IPS-18c (cell line): ENCODE measurements around the gene NOSIP.

Experiments used
- H3K4me3 ChIP-seq: 2 replicates; pipeline ENCODE4 v1.7.0; 2013; ENCODE audit warnings: low read depth, mild to moderate bottlenecking, low read length, moderate library complexity; ENCODE audit not compliant: insufficient read depth
- H3K9me3 ChIP-seq: one replicate; pipeline ENCODE4 v1.6.1; 2013; ENCODE audit warnings: mild to moderate bottlenecking, low read length, moderate library complexity; ENCODE audit not compliant: control insufficient read depth, insufficient read depth

Gene NOSIP

DNA sequence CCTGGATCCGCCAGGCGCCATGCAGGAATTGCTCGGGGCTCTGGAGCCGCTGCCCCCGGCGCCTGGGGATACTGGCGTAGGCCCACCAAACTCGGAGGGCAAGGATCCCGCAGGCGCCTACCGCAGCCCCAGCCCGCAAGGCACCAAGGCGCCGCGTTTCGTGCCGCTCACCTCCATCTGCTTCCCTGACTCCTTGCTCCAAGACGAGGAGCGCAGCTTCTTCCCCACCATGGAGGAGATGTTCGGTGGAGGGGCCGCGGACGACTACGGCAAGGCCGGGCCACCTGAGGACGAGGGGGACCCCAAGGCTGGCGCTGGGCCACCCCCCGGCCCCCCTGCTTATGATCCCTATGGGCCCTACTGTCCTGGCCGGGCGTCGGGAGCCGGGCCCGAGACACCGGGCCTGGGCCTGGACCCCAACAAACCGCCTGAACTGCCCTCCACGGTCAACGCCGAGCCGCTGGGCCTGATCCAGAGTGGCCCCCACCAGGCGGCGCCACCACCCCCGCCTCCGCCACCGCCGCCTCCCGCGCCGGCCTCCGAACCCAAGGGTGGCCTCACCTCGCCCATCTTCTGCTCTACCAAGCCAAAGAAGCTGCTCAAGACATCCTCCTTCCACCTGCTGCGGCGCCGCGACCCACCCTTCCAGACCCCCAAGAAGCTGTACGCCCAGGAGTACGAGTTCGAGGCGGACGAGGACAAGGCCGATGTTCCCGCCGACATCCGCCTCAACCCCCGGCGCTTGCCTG, 16.8 kb upstream of the NOSIP start:
- Histone ChIP-seq H3K4me3 (no peak overlapping the region), H3K9me3 (no peaks in the 10 kb centered on the region)

DNA sequence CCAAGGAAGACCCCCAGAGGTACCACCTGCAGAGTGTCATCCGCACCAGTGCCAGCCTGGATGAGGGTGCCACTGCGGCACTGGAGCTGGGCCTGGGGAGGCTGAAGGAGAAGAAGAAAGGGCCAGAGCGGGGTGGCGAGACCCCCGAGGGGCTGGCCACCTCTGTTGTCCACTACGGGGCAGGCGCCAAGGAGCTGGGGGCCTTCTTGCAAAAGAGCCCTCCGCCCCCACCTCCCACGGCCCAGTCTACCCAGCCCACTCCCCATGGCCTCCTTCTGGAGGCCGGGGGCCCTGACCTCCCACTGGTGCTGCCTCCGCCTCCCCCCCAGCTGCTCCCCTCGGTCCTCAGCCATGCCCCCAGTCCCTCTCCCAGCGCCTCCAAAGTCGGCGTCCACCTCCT, 16.1 kb upstream of the NOSIP start:
- no peak overlapping the region for H3K4me3 ChIP-seq
- H3K9me3 ChIP-seq: no peaks in the 10 kb centered on the region

DNA sequence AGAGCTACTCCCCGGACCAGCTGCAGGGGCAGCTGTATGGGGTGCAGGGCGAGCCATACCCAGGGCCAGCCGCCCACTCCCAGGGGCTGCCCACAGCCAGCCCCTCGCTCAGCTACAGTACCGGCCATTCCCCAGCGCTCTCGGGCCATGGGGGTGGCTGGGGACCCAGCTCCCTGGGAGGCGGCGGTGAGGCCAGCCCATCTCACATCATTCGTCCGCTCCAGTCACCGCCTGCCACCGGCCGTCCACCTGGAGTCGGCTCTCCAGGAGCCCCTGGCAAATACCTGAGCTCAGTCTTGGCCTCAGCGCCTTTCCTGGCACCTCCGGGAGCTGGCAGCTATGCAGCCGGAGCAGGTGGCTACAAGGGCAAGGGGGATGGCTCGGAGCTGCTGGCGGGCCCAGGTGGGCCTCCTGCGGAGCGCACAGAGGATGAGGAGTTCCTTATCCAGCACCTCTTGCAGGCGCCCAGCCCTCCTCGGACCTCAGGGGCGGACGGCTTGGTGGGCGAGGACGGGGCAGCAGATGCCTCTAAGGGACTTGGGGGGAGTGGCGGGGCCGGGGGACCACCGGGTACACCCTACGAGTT, 15.6 kb upstream of the NOSIP start:
- H3K4me3 ChIP-seq: no peak overlapping the region
- no peaks in the 10 kb centered on the region for H3K9me3 ChIP-seq

DNA sequence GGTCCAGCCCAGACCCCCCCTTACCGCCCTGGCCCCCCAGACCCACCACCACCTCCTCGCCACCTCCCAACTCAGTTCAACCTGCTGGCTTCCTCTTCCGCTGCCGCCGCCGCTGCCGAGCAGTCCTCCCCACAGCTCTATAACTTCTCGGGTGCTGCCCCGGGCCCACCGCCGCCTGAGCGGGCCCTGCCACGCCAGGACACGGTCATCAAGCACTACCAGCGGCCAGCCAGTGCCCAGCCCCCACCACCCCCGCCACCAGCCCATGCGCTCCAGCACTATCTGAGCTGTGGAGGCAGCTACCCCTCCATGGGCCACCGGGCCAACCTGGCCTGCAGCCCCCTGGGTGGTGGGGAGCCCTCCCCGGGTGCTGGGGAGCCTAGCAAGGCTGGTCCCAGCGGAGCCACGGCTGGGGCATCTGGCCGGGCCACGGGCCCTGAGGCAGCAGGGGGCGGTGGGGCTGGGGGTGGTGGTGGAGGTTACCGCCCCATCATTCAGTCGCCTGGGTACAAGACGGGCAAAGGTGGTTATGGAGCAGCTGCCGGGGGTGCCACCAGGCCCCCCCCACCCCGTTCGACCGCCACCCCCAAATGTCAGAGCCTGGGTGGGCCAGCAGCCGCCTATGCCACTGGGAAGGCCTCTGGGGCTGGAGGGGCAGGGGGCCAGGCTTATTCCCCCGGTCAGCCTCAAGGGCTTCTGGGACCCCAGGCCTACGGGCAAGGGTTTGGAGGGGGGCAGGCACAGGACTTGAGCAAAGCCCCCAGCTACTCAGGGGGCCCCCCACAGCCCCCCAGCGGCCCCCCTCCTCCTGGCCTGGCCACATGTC, 14.8 kb upstream of the NOSIP start:
- Histone ChIP-seq H3K9me3 (no peaks in the 10 kb centered on the region), H3K4me3 (no peak overlapping the region)

DNA sequence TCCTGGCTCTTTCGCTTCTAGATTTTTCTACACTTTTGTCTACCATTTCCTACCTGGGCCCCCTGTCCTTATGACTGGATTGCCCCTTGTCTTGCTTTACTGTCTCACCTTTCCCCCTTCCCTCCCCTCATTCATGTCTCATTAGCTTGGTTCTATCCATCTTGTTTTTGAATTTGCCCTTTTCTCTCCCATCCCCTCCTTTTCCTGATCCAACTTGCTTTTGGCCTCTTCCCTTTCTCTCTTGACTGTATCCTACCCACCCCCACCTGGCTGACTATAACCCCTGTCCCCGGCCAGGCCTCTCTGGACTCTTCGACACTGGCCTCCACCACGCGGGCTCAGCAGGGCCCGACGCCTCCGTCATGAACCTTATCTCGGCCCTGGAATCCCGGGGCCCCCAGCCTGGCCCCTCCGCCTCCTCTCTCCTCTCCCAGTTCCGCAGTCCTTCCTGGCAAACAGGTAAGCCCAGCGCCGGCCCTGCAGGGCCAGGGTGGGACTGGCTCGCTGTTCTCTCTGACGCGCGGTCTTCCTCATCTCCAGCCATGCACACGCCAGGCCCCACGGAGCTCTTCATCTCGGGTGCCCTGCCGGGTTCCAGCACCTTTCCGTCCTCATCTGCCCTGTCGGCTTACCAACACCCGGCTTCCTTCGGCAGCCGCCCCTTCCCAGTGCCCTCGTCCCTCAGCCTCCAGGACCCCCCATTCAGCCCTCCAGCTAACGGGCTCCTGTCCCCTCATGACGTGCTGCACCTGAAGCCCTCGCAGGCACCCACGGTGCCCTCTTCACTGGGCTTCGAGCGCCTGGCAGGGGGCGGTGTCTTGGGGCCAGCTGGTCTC, 14.0 kb upstream of the NOSIP start:
- Histone ChIP-seq H3K9me3 (no peaks in the 10 kb centered on the region), H3K4me3 (no peak overlapping the region)

DNA sequence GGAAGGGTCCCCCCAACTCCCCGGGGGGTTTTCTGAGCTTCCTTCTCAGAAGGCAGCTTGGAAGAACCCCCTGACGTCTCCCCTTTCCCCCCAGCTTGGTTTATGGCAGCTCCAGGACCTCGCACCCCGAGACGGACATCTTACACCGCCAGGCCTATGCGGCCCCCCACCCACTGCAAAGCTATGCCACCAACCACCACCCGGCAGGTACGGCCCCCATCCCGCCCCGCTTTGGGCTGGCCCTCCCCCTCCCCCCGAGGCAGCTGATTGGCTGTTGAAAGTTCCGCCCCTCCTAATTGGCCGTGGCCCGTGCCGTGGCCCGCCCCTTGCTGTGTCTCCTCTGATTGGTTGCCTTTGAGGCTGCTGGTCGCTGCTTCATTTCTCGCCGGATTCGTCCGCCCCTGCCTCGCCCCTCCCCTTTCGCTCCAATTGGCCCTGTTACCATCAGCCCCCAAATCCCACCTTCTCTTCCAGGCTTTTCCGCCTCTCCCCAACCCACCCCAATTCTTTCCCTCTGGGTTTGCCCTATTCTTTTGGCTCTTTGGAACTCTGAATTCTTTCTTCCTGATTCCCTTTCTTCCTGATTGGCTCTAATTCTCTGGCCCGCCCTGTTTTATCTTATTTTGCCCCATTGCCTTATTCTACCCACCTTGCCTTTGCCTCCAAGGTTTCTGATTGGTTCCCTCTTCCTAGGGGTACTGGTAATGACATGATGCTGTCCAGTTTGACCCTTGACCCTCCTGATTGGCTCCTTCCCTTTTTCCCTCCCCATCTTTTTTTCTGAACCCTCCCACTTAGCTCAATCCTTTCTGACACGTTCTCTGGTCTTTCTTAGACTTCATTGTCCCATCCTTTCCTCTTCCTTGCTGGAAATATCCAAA, 13.1 kb upstream of the NOSIP start:
- Histone ChIP-seq H3K9me3 (no peaks in the 10 kb centered on the region), H3K4me3 (peak overlapping the region; percentile 84; the same call in 1 of the 2 replicates)

- peak overlapping the region; percentile 84 for H3K4me3 ChIP-seq
- H3K9me3 ChIP-seq: no peaks in the 10 kb centered on the region
Measured at GRCh38 chr19:49592486-49593232, 12.3 kb upstream of the NOSIP start.

GRCh38 chr19:49591731-49592485, 11.6 kb upstream of the NOSIP start:
- Histone ChIP-seq H3K9me3 (no peaks in the 10 kb centered on the region), H3K4me3 (peak overlapping the region; percentile 84)

DNA sequence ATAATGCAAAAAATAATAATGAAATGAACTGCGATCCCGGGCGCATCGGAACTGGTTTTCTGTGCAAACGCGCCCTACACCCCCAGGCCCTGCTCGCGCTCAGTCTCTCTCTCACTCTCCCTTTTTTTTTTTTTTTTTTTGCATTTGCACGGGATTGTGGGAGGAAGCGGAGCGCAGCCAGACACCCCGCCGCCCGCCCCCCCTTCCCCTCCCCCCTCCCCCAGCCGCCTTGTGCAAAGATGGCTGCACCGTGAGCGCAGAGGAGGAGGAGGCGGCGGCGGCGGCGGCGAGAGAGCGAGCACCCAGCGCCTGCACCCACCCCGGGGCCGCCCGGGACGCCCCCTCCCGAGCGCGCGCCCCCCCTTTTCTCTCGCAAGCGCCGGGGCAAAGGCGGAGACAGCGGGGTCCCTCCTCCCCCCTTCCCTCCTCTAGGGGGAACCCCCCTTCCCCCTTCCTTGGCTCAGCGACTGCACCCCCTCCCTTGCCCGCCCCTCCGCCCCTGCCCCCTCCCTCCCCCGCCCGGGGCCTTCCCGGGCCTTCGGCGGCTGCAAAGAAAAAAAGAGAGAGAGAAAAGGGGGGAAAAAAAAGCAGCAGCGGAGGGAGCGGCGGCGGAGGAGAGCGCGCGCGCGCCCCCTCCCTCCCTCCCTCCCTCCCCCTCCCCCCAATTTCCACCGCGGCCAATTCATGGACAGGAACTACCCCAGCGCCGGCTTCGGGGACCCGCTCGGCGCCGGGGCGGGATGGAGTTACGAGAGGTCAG, 10.8 kb upstream of the NOSIP start, which contains the start of gene PRR12:
PRR12 (plus strand) TSS at position 212 of the 760 bp plus-strand sequence; CDS start at position 685, 473 bp downstream.
- Histone ChIP-seq H3K4me3 (peak within 1 kb of the TSS; percentile 96), H3K9me3 (no peaks in the 10 kb centered on the region)

GRCh38 chr19:49590071-49590970, 10.0 kb upstream of the NOSIP start:
- Histone ChIP-seq H3K4me3 (peak overlapping the region; percentile 96), H3K9me3 (no peaks in the 10 kb centered on the region)

DNA sequence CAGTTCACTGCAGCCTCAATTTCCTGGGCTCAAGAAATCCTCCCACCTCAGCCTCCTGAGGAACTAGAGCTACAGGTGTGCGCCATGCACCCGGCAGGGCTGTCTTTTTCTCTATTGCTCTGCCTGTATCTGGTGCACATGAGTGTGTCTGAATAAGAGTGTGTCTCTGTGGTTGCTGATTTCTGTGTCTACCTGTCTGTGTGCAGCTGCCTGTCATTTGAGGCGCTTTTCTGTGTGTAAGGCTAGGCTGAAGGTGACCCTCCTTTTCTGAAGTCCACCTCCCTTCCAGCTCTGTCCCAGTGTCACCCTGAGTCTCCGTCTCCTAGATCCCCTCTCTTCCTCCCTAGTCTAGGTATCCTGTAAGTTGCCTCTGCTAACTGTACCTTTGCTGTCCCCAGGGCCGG, 9.1 kb upstream of the NOSIP start:
- H3K4me3 ChIP-seq: no peak overlapping the region

GRCh38 chr19:49588365-49589122, 8.2 kb upstream of the NOSIP start:
- H3K9me3 ChIP-seq: no peaks in the 10 kb centered on the region
- no peak overlapping the region for H3K4me3 ChIP-seq

More for the DNA sequence above, 9.1 kb upstream of the NOSIP start:
- no peaks in the 10 kb centered on the region for H3K9me3 ChIP-seq

DNA sequence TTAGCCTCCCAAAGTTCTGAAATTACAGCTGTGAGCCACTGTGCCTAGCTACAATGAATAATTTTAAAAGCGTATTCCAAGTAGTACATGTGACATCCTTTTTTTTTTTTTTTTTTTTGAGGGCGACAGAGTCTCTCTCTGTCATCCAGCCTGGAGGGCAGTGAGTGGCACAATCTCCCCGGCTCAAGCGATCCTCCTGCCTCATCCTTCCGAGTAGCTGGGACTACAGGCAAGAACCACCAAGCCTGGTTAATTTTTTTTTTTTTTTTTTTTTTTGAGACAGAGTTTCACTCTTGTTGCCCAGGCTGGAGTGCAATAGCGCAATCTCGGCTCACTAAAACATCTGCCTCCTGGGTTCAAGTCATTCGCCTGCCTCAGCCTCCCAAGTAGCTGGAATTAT, 6.9 kb upstream of the NOSIP start:
- no peaks in the 10 kb centered on the region for H3K9me3 ChIP-seq
- H3K4me3 ChIP-seq: no peak overlapping the region
